IPS-18a (cell line): Measurements from ENCODE around the gene TRMT5.
A peak's percentile ranks its signal among the peaks of the same experiment; 100 is the strongest.

Source experiments
- H3K27ac ChIP-seq: one replicate; pipeline ENCODE4 v1.5.1; 2013; ENCODE audit warnings: low read length
- H3K27me3 ChIP-seq: one replicate; pipeline ENCODE4 v1.6.1; 2013; ENCODE audit warnings: mild to moderate bottlenecking, low read length; ENCODE audit not compliant: control insufficient read depth, insufficient read depth
- H3K36me3 ChIP-seq: one replicate; pipeline ENCODE4 v1.6.1; 2013; ENCODE audit warnings: low read depth, low read length; ENCODE audit not compliant: control insufficient read depth
- H3K4me1 ChIP-seq: one replicate; pipeline ENCODE4 v1.6.1; 2013; ENCODE audit warnings: low read depth, low read length; ENCODE audit not compliant: control insufficient read depth
- H3K4me3 ChIP-seq: one replicate; pipeline ENCODE4 v1.5.1; 2013; ENCODE audit warnings: low read length
- H3K9ac ChIP-seq: one replicate; pipeline ENCODE4 v1.6.1; 2013; ENCODE audit warnings: mild to moderate bottlenecking, low read length, moderate library complexity
- H3K9me3 ChIP-seq: one replicate; pipeline ENCODE4 v1.6.1; 2013; ENCODE audit warnings: low read depth, low read length; ENCODE audit not compliant: control insufficient read depth

The TRMT5 gene

DNA sequence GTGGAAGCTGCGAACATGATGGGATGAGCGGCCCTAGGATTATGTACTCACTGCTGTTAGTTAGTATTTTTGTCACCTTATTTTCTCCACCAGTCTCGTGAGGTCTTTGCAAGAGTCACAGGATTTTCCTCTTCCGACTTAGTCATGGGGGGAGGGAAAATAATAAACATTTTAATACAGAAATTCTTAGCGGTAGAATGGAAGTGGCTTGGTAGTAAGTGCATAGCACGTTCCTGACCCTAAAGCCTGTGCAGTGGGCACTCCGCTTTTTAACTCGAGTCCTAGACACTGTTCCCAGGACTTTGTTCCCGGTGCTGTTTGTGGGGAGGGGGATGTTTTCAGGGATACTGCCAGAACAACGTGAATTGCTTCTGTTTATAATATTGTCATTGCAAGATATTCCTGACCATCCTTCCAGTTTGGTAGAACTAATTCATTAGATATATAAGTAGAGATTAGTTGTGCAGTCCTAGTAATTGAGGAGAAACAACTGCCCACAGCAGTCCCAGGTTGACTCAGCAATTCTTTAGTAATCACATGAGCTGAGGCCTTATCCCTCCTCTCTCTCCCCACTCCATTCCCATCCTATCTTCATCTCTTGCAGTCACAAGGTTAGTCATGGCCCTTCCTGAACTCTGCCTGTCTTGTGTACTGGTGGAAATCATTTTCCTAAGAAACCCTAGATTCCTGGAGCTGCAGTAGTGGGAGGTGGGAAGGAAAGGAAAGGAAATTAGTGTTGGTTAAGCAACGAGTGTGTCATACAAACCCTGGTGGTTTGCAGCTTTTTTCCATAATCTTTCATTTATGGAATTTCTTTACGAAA, 965 bp upstream of the TRMT5 start:
- H3K27ac ChIP-seq, result no peak overlapping the region
- peaks cover 5% of the 10 kb centered on the region for H3K36me3 ChIP-seq
- peak overlapping the region; percentile 75 for H3K9ac ChIP-seq

DNA sequence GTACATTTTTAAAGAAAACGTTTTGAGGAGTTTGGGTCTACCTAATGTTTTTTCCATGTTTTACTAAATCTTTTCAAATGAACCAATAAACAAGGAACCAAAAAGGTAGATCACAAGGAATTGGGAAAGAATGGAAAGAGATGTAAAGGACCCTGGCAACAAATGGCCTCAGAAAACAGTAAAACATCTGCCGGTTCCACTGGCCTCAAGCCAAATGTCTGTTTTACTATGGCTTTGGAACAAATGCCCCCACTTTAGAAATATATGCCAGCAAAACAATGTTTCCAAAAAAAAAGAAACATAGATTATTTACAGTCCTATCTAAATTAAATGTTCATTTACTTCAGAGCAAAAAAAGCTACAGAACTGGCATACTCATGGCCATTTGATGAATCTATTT, 3.0 kb downstream of the TRMT5 start:
- Histone ChIP-seq H3K9me3 (no peaks in the 10 kb centered on the region), H3K27ac (no peak overlapping the region), H3K36me3 (peaks cover 31% of the 10 kb centered on the region), H3K4me3 (no peak overlapping the region), H3K4me1 (peaks cover 7% of the 10 kb centered on the region), H3K9ac (no peak overlapping the region), H3K27me3 (no peaks in the 10 kb centered on the region)

More for the DNA sequence above, 965 bp upstream of the TRMT5 start:
- Histone ChIP-seq H3K27me3 (no peaks in the 10 kb centered on the region), H3K4me3 (peak overlapping the region; percentile 64), H3K9me3 (no peaks in the 10 kb centered on the region), H3K4me1 (peaks cover 7% of the 10 kb centered on the region)

DNA sequence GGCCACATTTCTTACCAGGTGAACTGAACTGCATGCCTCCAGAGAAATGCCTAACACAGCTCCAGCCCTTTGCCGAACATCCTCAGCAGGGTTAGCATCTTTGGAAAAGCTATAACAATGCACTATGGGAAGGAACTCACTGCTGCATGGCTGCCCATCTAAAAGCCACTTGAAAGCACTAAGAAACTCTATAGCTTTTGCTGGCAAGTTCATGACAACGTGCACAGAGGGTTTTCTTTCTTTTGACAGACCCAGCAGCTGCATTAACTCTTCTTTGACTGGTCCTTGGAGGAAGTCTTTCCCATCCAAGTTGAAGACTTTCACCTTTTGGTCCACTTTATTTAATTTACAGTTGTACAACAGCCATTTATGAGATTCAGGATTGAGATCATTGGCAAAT, 5.3 kb downstream of the TRMT5 start:
- Histone ChIP-seq H3K9ac (no peak overlapping the region), H3K4me3 (no peak overlapping the region), H3K27me3 (no peaks in the 10 kb centered on the region), H3K36me3 (peaks cover 31% of the 10 kb centered on the region), H3K4me1 (peaks cover 5% of the 10 kb centered on the region), H3K27ac (no peak overlapping the region), H3K9me3 (no peaks in the 10 kb centered on the region)

DNA sequence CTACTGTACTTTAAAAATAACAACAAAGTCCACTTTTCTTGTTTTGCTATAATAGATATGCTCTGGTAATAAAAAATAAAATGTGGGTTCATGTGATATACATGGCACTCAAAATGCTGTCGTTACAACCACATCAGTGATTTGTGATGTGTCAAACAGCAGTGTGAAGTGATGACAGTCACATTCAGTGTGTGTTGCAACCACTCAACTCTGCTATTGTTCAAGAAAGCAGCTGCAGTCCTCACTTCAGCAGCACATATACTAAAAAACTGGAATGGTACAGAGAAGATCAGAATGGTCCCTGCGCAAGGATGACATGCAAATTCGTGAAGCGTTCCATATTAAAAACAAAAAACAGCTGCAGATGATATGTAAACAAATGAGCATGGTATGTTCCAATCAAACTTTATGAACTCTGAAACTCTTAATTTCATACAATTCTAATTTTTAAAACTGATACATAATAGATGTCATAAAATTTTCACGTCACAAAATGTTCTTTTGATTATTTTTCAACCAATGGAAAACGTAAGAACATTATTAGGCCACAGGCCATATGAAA, 6.7 kb downstream of the TRMT5 start:
- H3K27ac ChIP-seq, result no peak overlapping the region
- H3K4me1 ChIP-seq, result no peaks in the 10 kb centered on the region
- no peaks in the 10 kb centered on the region for H3K27me3 ChIP-seq
- H3K36me3 ChIP-seq, result peaks cover 31% of the 10 kb centered on the region
- no peak overlapping the region for H3K4me3 ChIP-seq
- H3K9ac ChIP-seq, result no peak overlapping the region
- no peaks in the 10 kb centered on the region for H3K9me3 ChIP-seq

DNA sequence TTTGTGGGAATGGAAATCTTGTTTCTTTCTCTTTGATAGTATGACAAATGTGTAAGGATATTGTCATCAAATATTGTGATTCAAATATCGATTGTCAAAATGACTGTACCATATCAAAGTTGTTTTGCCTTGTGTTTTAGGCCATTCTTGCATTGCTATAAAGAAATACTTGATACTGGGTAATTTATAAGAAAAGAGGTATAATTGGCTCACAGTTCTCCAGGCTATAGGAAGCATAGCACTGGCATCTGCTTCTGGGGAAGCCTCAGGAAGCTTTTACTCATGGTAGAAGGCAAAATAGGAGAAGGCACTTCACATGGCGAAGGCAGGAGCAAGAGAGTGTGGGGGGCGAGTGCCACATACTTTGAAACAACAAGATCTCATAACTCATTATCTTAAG, 7.8 kb downstream of the TRMT5 start:
- H3K9me3 ChIP-seq, result no peaks in the 10 kb centered on the region
- no peaks in the 10 kb centered on the region for H3K4me1 ChIP-seq
- peaks cover 26% of the 10 kb centered on the region for H3K36me3 ChIP-seq
- no peak overlapping the region for H3K4me3 ChIP-seq
- H3K27ac ChIP-seq, result no peak overlapping the region
- H3K27me3 ChIP-seq, result no peaks in the 10 kb centered on the region
- no peak overlapping the region for H3K9ac ChIP-seq

DNA sequence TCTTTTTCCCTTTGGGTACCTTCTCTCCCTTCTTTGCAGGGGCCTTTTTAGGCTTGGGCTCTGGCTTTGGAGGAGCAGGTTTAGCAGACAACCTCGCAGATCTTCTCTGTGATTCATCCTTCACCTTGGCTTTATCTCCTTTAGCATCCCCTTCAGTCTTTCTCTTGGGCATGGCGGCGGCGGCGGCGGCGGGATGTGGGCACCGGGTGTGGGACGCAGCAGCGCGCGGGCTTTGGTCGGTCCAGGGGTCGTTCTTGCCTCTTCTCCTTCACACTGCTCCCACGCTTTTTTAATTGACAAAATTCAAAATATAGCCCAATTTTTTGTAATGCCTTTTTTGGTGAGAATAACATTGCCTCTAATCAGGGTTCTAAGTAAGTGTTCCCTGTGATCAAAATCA, 8.6 kb downstream of the TRMT5 start:
- Histone ChIP-seq H3K36me3 (peaks cover 26% of the 10 kb centered on the region), H3K27me3 (no peaks in the 10 kb centered on the region), H3K4me3 (no peak overlapping the region), H3K9ac (no peak overlapping the region), H3K27ac (no peak overlapping the region), H3K9me3 (no peaks in the 10 kb centered on the region), H3K4me1 (no peaks in the 10 kb centered on the region)

DNA sequence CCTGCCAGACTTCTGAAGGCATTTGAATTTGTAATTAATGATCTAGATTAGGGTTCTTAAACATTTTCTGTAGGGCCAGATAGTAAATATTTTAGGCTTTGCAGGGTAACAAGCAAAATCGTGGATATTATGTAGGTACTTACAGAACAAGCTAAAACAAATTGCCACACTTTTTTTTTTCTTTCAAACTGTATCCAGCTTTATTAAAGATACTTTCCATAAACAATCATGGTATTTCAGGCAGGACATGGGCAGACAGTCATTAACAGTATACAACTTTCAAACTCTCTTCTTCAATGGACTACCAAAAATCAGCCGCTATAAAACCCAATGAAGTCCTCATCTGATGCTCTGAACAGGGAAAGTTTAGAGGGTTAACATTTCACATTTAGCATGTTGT, 9.6 kb downstream of the TRMT5 start:
- Histone ChIP-seq H3K9me3 (no peaks in the 10 kb centered on the region), H3K4me1 (no peaks in the 10 kb centered on the region), H3K9ac (no peak overlapping the region), H3K27ac (no peak overlapping the region), H3K4me3 (no peak overlapping the region), H3K36me3 (peaks cover 26% of the 10 kb centered on the region), H3K27me3 (no peaks in the 10 kb centered on the region)

DNA sequence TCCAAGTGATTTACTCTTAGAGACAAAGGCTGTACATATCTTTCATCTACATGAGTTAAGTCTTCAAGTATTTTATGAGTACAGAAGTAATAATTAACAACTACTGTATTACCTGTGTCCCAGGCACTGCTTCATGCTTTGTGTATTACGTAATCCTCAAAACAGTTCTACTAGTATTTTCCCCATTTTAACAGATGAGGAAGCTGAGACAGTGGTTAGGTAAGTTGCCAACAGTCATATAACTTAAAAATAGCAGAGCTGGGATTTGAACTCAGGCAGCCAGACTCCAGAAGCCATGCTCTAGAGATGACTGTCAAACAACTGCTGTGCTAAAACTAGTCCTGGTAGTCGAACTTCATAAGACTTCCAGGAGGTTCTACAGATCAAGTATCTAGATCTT, 10.7 kb downstream of the TRMT5 start:
- Histone ChIP-seq H3K4me3 (no peak overlapping the region), H3K9ac (no peak overlapping the region), H3K9me3 (no peaks in the 10 kb centered on the region)

DNA sequence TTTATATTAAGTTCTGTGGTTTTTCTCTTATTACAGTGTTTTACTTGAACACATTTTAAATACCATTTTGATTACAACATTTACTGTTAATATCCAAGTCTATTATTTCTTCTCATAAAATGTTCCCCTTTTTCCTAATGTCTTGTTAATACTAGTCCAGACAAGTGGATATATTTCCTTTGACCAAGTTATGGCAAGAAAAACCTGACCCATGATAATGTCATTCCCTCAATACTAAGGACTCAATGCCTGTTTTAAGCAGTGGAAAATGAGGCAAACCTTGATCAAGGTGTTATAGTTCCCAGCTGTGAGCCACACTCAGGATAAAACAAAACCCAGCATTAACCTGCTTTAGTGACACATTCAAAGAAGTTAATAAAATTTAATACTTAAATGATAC, 12.2 kb downstream of the TRMT5 start:
- Histone ChIP-seq H3K4me1 (no peaks in the 10 kb centered on the region), H3K9me3 (no peaks in the 10 kb centered on the region), H3K4me3 (no peak overlapping the region), H3K27ac (no peak overlapping the region), H3K36me3 (peaks cover 3% of the 10 kb centered on the region), H3K27me3 (no peaks in the 10 kb centered on the region), H3K9ac (no peak overlapping the region)

More for the DNA sequence above, 10.7 kb downstream of the TRMT5 start:
- Histone ChIP-seq H3K27ac (no peak overlapping the region), H3K4me1 (no peaks in the 10 kb centered on the region), H3K36me3 (peaks cover 15% of the 10 kb centered on the region), H3K27me3 (no peaks in the 10 kb centered on the region)

DNA sequence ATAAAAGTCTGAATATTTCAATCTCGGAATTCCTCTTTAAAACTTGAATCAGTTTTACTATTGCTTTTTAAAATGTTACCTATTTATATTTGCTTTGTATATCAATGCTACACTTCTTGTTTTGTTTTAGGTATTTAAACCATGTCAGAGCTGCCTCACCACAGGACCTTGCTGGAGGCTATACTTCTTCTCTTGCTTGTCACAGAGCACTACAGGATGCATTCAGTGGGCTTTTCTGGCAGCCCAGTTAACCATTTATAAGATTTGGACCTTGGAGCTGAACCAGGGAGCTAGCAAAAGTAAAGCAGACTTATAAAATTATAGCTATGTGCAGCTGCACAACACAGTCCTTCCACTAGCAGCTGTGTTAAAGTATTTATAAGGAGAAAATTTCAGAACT, 12.8 kb downstream of the TRMT5 start:
- H3K27ac ChIP-seq, result no peak overlapping the region

DNA sequence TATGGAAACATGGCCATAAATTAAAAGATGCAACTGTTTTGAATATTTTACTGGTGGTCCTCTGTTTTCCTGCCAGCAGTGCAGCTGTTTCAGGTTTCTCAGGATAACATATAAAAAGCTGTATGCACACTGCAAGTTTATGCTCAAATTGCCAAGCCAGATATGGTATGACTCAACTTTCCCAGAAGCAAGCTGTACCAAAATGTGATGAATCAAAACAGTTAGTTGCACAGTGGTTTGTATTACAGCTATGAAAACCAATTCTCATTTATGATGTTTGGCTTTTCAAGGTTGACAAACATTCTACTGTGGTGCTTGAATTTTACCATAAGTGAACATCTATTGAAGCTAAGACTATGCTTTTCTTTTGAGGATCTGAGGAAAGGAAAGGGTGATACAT, 15.5 kb downstream of the TRMT5 start:
- no peak overlapping the region for H3K27ac ChIP-seq

More for the DNA sequence above, 12.8 kb downstream of the TRMT5 start:
- no peak overlapping the region for H3K4me3 ChIP-seq
- no peaks in the 10 kb centered on the region for H3K27me3 ChIP-seq
- H3K9ac ChIP-seq, result no peak overlapping the region
- H3K9me3 ChIP-seq, result no peaks in the 10 kb centered on the region
- H3K36me3 ChIP-seq, result no peaks in the 10 kb centered on the region
- H3K4me1 ChIP-seq, result no peaks in the 10 kb centered on the region

DNA sequence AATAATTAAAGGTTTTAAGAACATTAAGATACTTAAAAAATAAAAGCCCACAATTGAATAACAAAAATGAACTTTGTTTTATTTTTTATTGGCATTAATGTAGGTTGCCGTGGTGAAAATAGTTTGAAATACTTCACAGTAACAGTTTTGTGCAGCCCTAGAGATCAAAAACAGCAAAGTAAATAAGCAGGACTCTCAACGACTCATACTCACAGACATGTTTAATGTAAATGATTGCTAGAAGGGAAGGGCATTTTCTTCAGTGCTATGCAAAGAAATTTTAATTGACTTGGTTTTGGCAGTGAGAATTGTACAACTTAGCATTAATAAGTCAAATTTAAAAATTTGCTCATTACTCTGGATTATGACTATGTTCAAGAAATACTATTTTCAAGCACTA, 16.0 kb downstream of the TRMT5 start:
- no peak overlapping the region for H3K9ac ChIP-seq
- no peaks in the 10 kb centered on the region for H3K27me3 ChIP-seq
- H3K4me1 ChIP-seq, result no peaks in the 10 kb centered on the region
- H3K4me3 ChIP-seq, result no peak overlapping the region
- no peaks in the 10 kb centered on the region for H3K36me3 ChIP-seq
- no peak overlapping the region for H3K27ac ChIP-seq
- no peaks in the 10 kb centered on the region for H3K9me3 ChIP-seq

More for the DNA sequence above, 15.5 kb downstream of the TRMT5 start:
- Histone ChIP-seq H3K9ac (no peak overlapping the region), H3K4me3 (no peak overlapping the region), H3K9me3 (no peaks in the 10 kb centered on the region), H3K27me3 (no peaks in the 10 kb centered on the region), H3K4me1 (no peaks in the 10 kb centered on the region), H3K36me3 (no peaks in the 10 kb centered on the region)
